Activated naive CD4-positive, alpha-beta T cell treated with anti-CD3 and anti-CD28 coated beads, Interleukin-2, amount 50 U/mL, for 24 hours (primary cell): ENCODE data around the gene GLT8D1.
"Not testable (repeated sequence)": the region's sequence is repeated elsewhere in the genome, so short reads cannot be mapped to it uniquely, and the experiment has no call there.

Experiments
- H3K27ac Mint-ChIP-seq: one replicate; pipeline ENCODE4 v1.8.0; 2021; ENCODE audit warnings: mild to moderate bottlenecking, mixed read lengths
- H3K27me3 Mint-ChIP-seq: one replicate; pipeline ENCODE4 v1.8.0; 2021; ENCODE audit warnings: mixed read lengths
- H3K36me3 Mint-ChIP-seq: one replicate; pipeline ENCODE4 v1.8.0; 2021; ENCODE audit warnings: mixed read lengths
- H3K4me1 Mint-ChIP-seq: one replicate; pipeline ENCODE4 v1.8.0; 2021; ENCODE audit warnings: mixed read lengths
- H3K4me3 Mint-ChIP-seq: one replicate; pipeline ENCODE4 v1.8.0; 2021; ENCODE audit warnings: mild to moderate bottlenecking, mixed read lengths
- H3K9me3 Mint-ChIP-seq: one replicate; pipeline ENCODE4 v1.8.0; 2021; ENCODE audit warnings: mixed read lengths

Gene GLT8D1, protein sequence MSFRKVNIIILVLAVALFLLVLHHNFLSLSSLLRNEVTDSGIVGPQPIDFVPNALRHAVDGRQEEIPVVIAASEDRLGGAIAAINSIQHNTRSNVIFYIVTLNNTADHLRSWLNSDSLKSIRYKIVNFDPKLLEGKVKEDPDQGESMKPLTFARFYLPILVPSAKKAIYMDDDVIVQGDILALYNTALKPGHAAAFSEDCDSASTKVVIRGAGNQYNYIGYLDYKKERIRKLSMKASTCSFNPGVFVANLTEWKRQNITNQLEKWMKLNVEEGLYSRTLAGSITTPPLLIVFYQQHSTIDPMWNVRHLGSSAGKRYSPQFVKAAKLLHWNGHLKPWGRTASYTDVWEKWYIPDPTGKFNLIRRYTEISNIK

DNA sequence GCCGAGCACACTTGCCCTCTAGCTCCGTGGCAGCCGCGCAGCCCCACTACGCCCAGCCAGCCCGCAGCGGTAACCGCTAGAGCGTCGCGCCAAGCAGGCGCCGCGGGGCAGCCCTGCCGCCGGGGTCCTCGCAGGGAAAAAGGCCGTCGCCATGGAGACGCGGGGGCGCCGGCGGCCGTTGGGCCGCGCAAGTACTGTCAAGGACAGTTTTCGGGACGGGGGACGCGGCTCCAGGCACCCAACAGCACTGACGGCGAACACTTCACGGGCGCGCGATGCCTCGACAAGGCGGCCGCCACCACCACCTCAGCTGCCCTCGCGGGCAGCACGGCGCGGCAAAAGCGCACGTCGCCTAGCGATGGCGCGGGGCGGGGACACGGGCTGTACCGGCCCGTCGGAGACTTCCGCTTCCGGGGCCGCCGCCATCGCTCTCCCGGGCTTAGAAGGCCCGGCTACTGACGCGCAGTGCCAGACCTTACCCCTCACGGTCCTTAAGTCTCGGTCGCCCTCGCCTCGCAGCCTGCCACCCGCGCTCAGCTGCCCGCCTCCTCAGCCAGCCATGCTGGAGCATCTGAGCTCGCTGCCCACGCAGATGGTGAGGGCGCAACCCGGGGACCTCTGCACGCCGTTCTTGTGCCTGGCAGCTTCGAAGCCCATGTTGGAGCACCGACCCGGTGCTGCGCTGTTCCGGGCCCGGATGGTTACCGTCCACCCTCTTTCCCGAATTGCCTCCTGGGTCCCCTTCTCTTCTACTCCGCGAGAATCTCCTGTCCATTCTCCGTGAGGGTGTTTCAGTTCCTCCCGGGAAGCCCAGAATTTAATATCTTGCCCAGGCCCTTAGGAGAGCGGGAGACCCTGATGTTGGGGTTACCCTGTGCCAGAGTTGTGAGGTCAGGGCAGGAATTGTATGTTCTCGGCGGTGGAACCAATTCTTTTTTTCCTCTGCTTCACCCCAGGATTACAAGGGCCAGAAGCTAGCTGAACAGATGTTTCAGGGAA, at the start of gene GLT8D1, which contains the start of gene SPCS1:
GLT8D1 (minus strand) TSS at position 104 of the 999 bp plus-strand sequence. CDS start 5,331 bp downstream, outside the sequence.
SPCS1 (plus strand) TSS at position 419 of the 999 bp plus-strand sequence; CDS start at position 560, 141 bp downstream.
- no peaks in the 10 kb centered on the region for H3K27me3 Mint-ChIP-seq
- peak within 1 kb of the TSS; percentile 96 for H3K27ac Mint-ChIP-seq
- peaks cover 1% of the 10 kb centered on the region for H3K36me3 Mint-ChIP-seq
- H3K4me1 Mint-ChIP-seq = peaks cover 41% of the 10 kb centered on the region
- peak within 1 kb of the TSS; percentile 94 for H3K4me3 Mint-ChIP-seq
- H3K9me3 Mint-ChIP-seq = no peaks in the 10 kb centered on the region

DNA sequence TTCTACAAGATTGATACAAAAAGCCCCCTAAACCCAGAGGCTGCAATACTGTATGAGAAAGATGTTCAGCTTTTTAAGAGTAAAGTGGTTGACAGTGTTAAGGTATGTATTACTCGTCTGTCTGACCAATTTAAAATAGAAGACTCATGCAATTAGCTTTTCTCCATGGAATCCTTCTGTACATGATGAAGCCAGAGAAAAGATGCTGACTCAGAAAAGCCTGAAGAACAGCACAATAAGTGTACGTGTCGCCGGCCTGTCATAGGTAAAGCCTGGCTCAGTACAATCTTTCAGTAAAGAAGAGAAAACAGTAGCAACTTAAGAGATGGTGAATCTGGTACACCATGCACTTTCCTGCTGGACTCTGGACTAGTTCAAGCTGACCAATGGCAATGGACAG, 48.8 kb upstream of the GLT8D1 start:
- Mint-ChIP-seq H3K4me1 (no peaks in the 10 kb centered on the region), H3K4me3 (no peak overlapping the region), H3K27me3 (no peaks in the 10 kb centered on the region), H3K27ac (no peak overlapping the region), H3K9me3 (no peaks in the 10 kb centered on the region), H3K36me3 (peaks cover 12% of the 10 kb centered on the region)

DNA sequence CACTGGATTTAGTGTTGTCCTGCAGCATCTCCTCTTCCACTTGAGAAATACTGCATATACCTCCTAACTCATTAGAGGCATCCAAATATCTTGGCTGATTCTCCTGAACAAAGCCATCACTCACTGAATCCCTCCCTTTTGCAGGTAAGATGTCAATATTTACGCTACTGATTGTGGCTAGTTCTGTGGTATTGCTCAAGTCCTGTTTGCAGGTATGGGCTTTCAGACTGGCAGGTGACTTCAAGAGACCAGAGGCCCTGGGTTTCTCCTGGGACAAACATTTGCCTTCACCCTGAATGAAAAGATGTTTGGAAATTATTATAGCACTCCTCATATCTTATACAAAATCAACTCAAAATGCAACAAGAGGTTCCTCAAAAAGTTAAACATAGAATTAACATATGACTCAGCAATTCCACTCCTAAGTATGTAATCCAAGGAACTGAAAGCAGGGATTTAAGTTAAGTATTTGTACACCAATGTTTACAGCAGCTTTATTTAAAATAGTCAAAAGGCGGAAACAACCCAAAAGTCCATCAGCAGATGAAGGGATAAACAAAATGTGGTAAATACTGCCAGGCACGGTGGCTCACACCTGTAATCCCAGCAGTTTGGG, 46.6 kb upstream of the GLT8D1 start:
- no peaks in the 10 kb centered on the region for H3K27me3 Mint-ChIP-seq
- peaks cover 13% of the 10 kb centered on the region for H3K36me3 Mint-ChIP-seq
- H3K4me3 Mint-ChIP-seq = no peak overlapping the region
- H3K27ac Mint-ChIP-seq = no peak overlapping the region
- H3K4me1 Mint-ChIP-seq = no peaks in the 10 kb centered on the region
- H3K9me3 Mint-ChIP-seq = no peaks in the 10 kb centered on the region

DNA sequence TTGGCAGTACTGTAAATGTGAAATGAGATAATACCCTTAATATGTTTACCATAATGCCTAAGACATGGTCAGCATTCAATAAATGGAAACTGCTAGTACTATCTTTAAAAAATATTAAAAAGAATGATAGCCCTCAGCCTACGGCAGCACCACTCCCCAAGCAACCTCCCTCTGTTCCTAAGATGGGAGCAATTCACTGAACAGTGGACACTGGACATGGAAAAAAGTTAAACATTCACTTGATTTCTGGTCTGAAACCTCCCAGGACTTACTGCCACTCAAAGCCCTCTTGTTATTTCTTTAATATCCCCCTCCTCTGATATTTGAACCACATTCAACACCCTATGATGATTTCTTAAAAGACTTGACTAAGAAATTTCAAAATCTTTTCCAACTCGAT, 38.1 kb upstream of the GLT8D1 start:
- Mint-ChIP-seq H3K4me1 (no peaks in the 10 kb centered on the region), H3K36me3 (peaks cover 9% of the 10 kb centered on the region), H3K27ac (no peak overlapping the region), H3K4me3 (no peak overlapping the region), H3K9me3 (no peaks in the 10 kb centered on the region), H3K27me3 (no peaks in the 10 kb centered on the region)

DNA sequence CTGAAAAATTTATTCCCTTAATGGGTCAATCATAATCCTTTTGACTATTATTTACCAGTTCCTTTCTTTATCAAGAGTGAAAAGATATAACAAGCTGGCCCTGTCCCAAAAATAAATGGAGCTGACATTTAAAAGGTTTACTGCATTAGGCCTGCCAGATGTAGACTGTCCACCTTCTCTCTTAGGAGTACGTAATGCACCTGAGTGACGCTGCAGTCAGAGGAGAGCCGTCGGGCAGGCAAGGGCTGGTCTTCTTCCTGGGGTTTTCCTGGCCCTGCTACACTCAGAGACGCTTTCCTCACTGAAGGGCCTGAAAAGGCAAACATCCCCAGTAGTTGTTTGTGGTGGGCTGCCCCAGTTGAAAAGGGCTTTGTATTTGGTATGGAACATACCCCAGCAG, 37.6 kb upstream of the GLT8D1 start:
- Mint-ChIP-seq H3K36me3 (peaks cover 4% of the 10 kb centered on the region), H3K4me3 (no peak overlapping the region), H3K9me3 (no peaks in the 10 kb centered on the region), H3K4me1 (no peaks in the 10 kb centered on the region), H3K27me3 (no peaks in the 10 kb centered on the region), H3K27ac (no peak overlapping the region)

DNA sequence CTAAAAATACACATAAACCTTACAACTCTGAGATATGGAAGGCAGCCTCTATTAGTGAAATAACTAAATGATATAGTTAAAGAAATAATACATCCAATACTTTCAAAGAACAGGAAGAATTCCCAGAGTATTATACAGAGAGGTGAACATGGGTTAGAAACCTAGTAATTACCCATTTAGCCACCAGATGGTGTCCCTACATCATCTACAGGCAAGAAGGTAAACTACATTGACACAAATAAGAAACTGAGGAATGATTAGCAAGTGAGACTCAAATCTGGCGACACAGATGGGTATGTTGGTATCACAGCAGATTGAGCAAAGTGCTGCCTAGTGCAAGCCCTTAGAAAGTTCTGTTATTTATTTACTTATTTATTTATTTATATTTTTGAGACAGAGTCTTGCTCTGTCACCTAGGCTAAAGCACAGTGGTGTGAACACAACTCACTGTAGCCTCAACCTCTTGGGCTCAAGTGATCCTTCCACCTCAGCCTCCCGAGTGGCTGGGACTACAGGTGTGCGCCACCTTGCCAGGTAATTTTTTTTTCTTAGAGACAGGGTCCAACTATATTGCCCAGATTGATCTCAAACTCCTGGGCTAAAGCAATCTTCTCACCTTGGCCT, 36.9 kb upstream of the GLT8D1 start:
- H3K9me3 Mint-ChIP-seq = no peaks in the 10 kb centered on the region
- no peaks in the 10 kb centered on the region for H3K27me3 Mint-ChIP-seq
- no peak overlapping the region for H3K27ac Mint-ChIP-seq
- H3K36me3 Mint-ChIP-seq = peaks cover 5% of the 10 kb centered on the region
- no peak overlapping the region for H3K4me3 Mint-ChIP-seq
- no peaks in the 10 kb centered on the region for H3K4me1 Mint-ChIP-seq

DNA sequence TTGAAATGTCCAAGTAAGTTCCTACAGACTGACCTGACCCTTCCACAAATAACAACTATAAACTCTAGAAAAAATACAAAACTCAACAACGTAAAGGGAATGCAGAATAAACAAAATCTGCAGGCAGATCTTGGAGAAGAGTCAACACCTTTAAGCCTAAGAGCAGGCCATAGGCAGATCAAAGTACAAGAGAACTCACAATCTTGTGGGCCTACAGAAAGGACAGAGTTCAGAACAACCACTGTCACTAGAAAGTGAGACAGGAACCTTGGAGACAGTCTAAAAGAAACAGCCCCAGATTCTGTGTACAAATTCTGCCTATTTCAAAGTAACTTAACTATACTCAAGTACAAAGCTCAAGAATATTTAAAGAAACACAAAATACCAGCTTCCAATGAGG, 34.1 kb upstream of the GLT8D1 start:
- Mint-ChIP-seq H3K9me3 (no peaks in the 10 kb centered on the region), H3K27ac (no peak overlapping the region), H3K4me1 (no peaks in the 10 kb centered on the region), H3K36me3 (peaks cover 15% of the 10 kb centered on the region), H3K4me3 (no peak overlapping the region), H3K27me3 (no peaks in the 10 kb centered on the region)

DNA sequence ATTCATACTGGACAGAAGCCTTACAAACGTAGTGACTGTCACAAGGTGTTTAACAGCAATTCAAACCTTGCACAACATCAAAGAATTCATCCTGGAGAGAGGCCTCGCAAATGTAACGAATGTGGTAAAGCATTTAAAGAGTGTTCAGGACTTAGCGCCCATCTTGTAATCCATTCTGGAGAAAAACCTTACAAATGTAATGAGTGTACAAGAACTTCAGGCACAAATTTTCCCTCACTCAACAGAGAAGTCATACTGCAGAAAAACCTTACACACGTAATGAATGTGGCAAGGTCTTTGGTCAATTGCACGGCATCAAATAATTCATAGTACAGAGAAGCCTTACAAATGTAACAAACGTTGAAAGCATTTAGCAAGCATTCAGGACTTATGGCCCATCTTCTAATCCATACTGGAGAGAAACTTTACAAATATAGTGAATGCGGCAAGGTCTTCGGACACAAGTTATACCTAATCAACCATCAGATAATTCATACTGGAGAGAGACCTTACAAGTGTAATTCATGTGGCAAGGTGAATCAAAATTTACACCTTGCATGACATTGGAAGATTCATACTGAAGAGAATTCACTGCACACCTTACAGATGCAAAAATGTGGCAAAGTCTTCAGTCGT, 27.8 kb upstream of the GLT8D1 start:
- peaks cover 14% of the 10 kb centered on the region for H3K4me1 Mint-ChIP-seq
- no peak overlapping the region for H3K27ac Mint-ChIP-seq
- no peaks in the 10 kb centered on the region for H3K27me3 Mint-ChIP-seq
- peaks cover 49% of the 10 kb centered on the region for H3K36me3 Mint-ChIP-seq
- H3K9me3 Mint-ChIP-seq = no peaks in the 10 kb centered on the region
- no peak overlapping the region for H3K4me3 Mint-ChIP-seq

DNA sequence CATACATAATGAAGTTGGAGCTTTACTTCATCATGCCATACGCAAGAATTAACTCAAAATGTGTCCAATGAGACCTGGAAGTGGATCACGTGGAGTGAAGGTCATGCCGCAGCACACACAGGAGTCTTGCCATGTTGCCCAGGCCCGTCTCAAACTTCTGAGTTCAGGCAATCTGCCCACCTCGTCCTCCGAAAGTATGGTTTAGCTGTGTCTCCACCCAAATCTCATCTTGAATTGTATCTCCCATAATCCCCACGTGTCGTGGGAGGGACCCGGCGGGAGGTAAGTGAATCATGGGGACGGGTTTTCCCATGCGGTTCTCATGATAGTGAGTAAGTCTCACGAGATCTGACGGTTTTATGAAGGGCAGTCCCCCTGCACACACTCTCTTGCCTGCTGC, 26.0 kb upstream of the GLT8D1 start:
- peaks cover 49% of the 10 kb centered on the region for H3K36me3 Mint-ChIP-seq
- no peak overlapping the region for H3K4me3 Mint-ChIP-seq
- H3K27me3 Mint-ChIP-seq = no peaks in the 10 kb centered on the region
- no peaks in the 10 kb centered on the region for H3K9me3 Mint-ChIP-seq
- H3K27ac Mint-ChIP-seq = no peak overlapping the region
- peaks cover 14% of the 10 kb centered on the region for H3K4me1 Mint-ChIP-seq

DNA sequence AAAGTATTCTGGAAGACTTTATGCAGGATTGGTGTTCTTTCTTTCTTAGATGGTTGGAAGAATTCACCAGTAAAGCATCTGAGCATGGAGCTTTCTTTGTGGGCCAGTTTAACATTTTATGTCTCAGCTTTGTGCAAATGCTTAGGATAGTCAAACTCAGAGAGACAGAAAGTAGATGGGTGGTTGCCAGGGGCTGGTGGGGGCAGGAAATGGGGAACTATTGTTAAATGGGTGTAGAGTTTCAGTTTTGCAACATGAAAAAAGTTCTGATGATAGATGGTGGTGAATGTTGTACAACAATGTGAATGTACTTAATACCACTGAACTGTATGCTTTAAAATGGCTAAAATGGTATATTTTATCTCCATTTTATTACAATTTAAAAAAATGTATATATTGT, 25.1 kb upstream of the GLT8D1 start:
- peak overlapping the region; percentile 11 for H3K4me3 Mint-ChIP-seq
- peaks cover 47% of the 10 kb centered on the region for H3K36me3 Mint-ChIP-seq
- peak overlapping the region; percentile 41 for H3K27ac Mint-ChIP-seq
- no peaks in the 10 kb centered on the region for H3K27me3 Mint-ChIP-seq
- H3K9me3 Mint-ChIP-seq = no peaks in the 10 kb centered on the region
- peaks cover 14% of the 10 kb centered on the region for H3K4me1 Mint-ChIP-seq

DNA sequence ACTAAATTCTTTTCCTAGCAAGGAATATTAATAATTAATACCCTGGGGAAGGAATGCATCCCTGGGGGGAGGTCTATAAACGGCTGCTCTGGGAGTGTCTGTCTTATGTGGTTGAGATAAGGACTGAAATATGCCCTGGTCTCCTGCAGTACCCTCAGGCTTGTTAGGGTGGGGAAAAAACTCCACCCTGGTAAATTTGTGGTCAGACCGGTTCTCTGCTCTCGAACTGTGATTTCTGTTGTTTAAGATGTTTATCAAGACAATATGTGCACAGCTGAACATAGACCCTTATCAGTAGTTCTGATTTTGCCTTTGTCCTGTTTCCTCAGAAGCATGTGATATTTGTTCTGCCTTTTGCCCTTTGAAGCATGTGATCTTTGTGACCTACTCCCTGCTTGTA, 23.2 kb upstream of the GLT8D1 start:
- Mint-ChIP-seq H3K36me3 (peaks cover 39% of the 10 kb centered on the region), H3K4me1 (peaks cover 14% of the 10 kb centered on the region)
- not testable (repeated sequence) for H3K27me3 Mint-ChIP-seq, H3K4me3 Mint-ChIP-seq, H3K27ac Mint-ChIP-seq, H3K9me3 Mint-ChIP-seq

DNA sequence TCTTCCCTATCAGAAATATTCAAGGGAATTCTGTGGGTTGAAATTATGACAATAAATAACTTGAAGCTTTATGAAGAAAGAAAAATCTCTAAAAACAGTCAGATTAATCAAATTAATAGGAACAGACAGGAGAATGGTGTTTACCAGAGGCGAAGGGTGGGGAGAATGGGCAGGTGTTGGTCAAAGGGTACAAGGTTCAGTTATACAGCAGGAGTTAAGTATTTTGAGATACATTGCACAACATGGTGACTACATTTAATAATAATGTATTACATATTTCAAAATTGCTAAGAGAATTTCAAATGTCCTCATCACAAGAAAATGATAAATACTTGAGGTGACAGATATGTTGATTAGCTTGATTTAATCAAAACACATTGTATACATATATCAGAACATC, 18.9 kb upstream of the GLT8D1 start:
- no peak overlapping the region for H3K27ac Mint-ChIP-seq
- peaks cover 31% of the 10 kb centered on the region for H3K4me1 Mint-ChIP-seq
- H3K36me3 Mint-ChIP-seq = peaks cover 12% of the 10 kb centered on the region
- H3K4me3 Mint-ChIP-seq = no peak overlapping the region
- H3K27me3 Mint-ChIP-seq = no peaks in the 10 kb centered on the region
- no peaks in the 10 kb centered on the region for H3K9me3 Mint-ChIP-seq

DNA sequence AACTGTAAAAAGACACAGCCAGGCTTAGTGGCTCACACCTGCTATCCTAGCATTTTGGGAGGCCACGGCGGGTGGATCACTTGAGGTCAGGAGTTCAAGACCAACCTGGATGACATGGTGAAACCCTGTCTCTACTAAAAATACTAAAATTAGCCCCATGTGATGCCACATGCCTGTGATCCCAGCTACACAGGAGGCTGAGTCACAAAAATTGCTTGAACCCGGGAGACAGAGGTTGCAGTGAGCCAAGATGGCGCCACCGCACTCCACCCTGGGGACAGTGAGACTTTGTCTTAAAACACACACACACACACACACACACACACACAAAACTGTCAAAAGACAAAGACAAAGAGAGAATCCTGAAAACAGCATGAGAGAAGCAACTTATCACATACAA, 18.3 kb upstream of the GLT8D1 start:
- H3K4me1 Mint-ChIP-seq = peaks cover 31% of the 10 kb centered on the region

DNA sequence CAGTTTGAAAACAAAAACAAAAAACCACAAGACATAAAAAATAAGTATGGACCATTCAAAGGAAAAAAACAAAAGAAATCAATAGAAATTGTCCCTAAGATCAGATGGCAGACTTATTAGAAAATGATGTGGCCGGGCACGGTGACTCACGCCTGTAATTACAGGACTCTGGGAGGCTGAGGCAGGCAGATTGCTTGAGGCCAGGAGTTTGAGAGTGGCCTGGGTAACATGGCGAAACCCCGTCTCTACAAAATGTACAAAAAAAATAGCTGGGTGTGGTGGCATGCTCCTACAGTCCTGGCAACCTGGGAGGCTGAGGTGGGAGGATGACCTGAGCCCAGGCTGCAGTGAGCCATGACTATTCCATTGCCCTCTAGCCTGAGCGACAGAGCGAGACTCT, 16.9 kb upstream of the GLT8D1 start:
- Mint-ChIP-seq H3K4me3 (no peak overlapping the region), H3K4me1 (peaks cover 31% of the 10 kb centered on the region), H3K27me3 (no peaks in the 10 kb centered on the region), H3K9me3 (no peaks in the 10 kb centered on the region), H3K36me3 (peaks cover 8% of the 10 kb centered on the region), H3K27ac (no peak overlapping the region)

More for the DNA sequence above, 18.3 kb upstream of the GLT8D1 start:
- Mint-ChIP-seq H3K27me3 (no peaks in the 10 kb centered on the region), H3K9me3 (no peaks in the 10 kb centered on the region), H3K4me3 (no peak overlapping the region), H3K27ac (no peak overlapping the region), H3K36me3 (peaks cover 11% of the 10 kb centered on the region)

DNA sequence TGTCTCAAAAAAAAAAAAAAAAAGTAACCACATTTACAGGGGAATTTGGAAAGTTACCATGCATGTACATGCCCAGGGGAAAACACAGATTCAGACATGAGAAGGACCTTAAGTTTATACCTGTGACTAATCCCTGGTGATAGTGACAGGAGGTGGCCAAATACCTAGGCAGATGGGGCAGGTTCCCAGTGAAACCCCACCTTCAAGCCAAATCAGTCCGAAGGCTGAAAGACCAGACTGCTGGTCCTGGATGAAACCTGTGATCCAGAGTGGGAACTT, 16.1 kb upstream of the GLT8D1 start:
- Mint-ChIP-seq H3K4me3 (no peak overlapping the region), H3K27ac (peak overlapping the region; percentile 86), H3K4me1 (peaks cover 31% of the 10 kb centered on the region), H3K27me3 (no peaks in the 10 kb centered on the region), H3K9me3 (no peaks in the 10 kb centered on the region), H3K36me3 (peaks cover 7% of the 10 kb centered on the region)
